ENCODE data around the gene PROM2.

Gene PROM2

GRCh38 chr2:95325026-95325425, 50.8 kb downstream of the PROM2 start:
- DNase-seq: no peak

- no peak for DNase-seq
These were observed 51.6 kb downstream of the PROM2 start for GRCh38 chr2:95325590-95326432.

- no peak for DNase-seq
These were observed 52.3 kb downstream of the PROM2 start for GRCh38 chr2:95326433-95327140.

GRCh38 chr2:95327861-95328260, 53.6 kb downstream of the PROM2 start:
- DNase-seq: no peak

GRCh38 chr2:95328358-95329125, 54.3 kb downstream of the PROM2 start:
- no peak for DNase-seq

- no peak for DNase-seq
These were observed 55.2 kb downstream of the PROM2 start for GRCh38 chr2:95329401-95329800.

GRCh38 chr2:95329891-95330793, 55.9 kb downstream of the PROM2 start:
- DNase-seq: no peak

GRCh38 chr2:95330794-95331338, 56.6 kb downstream of the PROM2 start:
- DNase-seq: no peak

GRCh38 chr2:95331606-95332005, 57.4 kb downstream of the PROM2 start:
- DNase-seq: no peak

- DNase-seq: no peak
These were observed 57.8 kb downstream of the PROM2 start for GRCh38 chr2:95332036-95332435.

- DNase-seq: no peak
These were observed 58.8 kb downstream of the PROM2 start for GRCh38 chr2:95333056-95333455.

- no peak for DNase-seq
These were observed 59.7 kb downstream of the PROM2 start for GRCh38 chr2:95333888-95334338.

GRCh38 chr2:95334916-95335641, 60.8 kb downstream of the PROM2 start:
- DNase-seq: no peak

GRCh38 chr2:95336406-95336805, 62.2 kb downstream of the PROM2 start:
- DNase-seq: no peak

- no peak for DNase-seq
These were observed 63.6 kb downstream of the PROM2 start for GRCh38 chr2:95337829-95338228.

All from CD4-positive, alpha-beta T cell treated with Interleukin-17A for 1 hour (primary cell).